HS-27A (cell line): ENCODE measurements around the gene FSTL4.

Experiments
- DNase-seq: peaks from one replicate; pipeline ENCODE4 v3.0.0-alpha.2; 2012; ENCODE audit warnings: low read depth, missing footprints

FSTL4 gene

GRCh38 chr5:133319905-133320520 is 292.3 kb downstream of the FSTL4 start:
- DNase-seq = no peak

- no peak for DNase-seq
These were observed 293.1 kb downstream of the FSTL4 start for GRCh38 chr5:133319244-133319643.

DNA sequence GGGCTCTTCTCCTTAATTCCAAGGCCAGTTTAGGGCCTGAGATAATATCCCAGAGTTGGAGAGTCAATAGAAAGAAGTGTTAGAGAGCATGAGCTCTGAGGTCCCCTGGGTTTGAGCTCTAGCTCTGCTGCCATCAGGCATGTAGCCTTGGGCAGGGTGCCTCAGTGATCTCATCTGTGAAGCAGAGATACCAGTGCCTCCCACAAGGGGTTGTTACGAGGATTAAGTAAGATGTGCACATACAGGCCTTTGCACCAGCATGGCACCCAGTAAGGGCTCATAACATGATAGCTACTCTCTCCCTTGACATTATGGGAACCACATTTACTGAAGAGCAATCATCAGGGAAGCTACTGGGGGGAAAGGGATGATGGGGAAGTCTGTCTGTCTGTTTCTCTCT is 294.8 kb downstream of the FSTL4 start:
- DNase-seq = no peak

DNA sequence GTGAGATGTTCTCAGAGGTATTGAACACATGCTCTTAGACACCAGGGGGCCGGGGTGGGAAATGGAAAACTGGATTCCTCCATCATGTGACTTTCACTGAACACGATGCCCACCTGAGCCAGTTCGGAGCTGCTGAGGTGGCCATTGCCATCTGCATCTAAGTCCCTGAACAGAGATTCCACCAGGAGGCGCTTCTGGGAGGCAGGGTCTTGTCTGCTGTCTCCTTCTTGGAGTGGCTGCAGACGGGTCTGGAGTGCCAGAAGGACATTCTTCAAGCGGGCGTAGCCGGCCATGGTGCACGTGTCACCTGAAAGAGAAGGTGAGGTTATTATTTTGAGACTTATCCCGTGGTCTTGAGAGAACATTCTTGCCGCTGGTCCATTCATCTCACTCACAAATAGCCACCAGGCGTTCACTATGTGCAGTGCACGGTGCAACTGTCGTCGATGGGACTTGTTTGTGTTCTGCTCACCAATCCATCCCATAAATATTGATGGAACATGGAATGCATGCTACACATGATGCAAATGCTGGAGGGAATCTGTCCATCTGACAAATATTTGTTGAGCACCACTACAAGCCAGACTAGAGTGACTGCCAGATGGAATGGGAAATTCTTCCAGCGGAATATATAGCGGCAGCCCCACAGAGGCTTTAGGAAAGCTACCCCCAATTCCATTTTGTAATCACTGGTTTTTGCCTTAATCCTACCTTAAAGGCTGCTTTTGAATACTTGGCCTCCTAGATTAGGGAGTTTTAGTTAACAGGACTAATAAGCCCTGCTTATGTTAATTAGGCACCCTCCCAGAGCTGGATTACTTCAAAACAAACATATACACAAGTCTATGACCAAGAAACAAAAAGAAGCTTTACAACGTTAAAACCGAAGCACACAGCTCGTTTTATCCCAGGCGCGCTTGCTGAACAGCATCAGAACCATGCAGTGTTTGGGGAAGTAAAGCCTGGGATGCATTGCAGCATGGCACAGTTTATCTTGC is 295.7 kb downstream of the FSTL4 start:
- no peak for DNase-seq

- no peak for DNase-seq
These were observed 298.3 kb downstream of the FSTL4 start for GRCh38 chr5:133314086-133314485.

DNA sequence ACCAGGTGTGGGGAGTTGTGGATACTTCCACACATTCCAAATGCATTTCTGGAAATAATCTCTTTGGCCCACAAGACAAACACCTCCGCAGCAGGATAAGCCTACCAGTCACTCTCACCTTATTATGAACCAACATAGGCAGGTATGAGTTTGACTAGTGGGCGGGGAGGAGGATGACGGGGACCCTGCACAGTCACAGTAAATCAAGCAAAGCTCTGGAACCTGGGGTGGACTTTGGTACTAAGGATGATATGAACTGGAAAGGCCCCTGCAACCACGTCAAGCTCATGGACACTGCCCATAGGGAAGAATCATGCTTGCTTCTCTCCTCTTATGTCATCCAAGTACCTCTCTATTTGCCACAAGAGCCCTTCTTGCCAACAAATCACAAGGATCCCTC is 301.2 kb downstream of the FSTL4 start:
- DNase-seq = no peak

DNA sequence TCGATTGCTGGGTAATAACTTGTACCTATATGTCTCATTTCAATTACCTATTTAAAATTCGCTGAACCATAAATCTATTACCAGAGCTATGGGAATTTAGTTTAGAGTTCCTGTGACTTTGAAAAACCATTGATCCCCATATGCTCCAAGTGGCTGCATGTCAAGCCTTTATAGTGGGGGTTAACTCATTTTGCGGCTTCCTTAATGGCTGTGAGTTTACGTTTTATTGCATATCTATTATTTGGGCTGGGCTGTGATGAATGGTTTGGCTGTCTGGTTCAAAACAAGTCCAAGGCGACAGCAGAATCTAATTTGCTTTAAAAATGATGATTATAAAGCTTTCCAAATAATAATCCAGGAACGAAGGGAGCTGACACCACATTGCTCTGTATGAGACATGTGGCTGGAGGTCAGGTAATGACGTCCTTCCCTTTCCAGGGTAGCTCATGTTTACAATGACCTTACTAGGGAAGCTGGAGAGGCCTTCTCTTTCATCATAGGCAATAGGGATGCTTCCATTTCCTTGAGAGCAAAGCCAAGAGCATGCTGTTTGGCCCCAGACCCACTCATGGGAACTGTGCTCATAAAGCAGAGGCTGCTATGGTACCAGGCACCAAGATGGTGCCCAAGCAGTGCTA is 302.2 kb downstream of the FSTL4 start:
- no peak for DNase-seq

DNA sequence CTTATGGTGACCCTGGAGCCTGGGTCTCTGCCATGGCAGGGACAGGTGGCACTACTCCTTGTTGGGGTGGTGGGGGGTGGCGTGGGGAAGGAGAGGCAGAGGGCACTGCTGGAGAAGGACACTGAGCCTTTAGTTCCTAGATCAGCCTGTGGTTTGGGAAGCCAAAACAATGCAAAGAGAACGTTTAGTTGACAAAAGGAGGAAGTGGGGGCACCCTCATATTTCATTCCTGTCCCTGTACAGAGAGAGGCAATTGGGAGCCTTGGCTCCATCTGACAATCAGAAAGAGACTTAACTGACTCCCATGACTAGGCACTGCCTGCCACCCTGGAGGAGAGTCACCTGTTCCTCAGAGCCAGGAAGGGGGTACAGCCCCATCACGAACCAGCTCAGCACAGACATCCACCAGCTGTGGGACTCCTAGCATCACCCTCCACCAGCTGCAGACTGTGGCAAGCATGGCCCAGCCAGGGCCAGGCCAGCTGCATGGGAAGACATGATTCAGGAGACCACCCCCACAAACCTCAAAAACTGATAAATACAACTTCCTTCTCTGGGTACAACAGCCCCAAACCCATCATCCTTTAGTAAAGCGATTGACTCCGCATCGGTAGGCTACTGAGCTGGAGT is 303.1 kb downstream of the FSTL4 start:
- no peak for DNase-seq

DNA sequence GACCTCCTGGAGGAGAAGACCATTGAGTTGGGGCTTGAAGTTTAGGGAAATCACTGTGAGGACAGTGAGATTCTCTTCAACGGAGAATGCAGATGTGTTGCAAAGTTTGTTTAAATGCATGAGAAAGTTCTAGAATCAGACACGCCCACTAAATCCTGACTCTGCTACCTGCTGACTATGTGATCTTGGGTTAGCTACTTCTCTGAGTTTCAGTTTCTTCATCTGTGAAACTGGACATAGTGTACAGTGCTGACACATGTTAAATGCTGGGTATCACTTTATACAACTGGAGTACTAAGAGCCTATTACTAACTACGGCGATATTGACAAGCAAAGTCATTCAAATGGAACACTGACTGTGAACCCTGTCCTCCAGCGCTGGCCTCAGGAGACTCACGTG is 305.1 kb downstream of the FSTL4 start:
- no peak for DNase-seq

DNA sequence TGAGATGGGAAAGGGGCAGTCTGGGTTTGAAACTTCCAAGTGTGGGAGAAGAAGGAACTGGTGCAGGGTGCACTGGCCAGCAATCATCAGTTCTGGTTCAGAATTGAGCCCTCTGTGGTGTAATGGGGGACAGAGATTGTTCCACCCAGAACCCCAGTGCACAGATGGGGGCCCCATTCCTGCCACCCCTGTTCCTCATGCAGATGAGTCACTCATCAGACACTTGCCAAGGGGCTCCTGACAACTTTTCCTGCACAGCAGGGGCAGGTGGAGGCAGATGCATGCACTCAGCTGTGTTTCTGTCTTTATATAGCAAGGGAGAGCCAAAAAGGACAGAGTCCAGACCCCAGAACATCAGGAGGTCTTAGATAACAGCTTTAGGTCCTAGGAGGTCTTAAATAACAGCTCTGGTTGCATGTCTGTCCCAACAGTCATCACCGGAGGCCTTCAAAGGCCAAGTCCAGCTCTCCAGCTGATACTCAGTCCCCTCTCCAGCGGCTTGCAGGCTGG is 307.6 kb downstream of the FSTL4 start:
- DNase-seq = no peak

- DNase-seq = no peak
These were observed 308.2 kb downstream of the FSTL4 start for GRCh38 chr5:133304178-133304577.

GRCh38 chr5:133303298-133303697 is 309.0 kb downstream of the FSTL4 start:
- DNase-seq = no peak

DNA sequence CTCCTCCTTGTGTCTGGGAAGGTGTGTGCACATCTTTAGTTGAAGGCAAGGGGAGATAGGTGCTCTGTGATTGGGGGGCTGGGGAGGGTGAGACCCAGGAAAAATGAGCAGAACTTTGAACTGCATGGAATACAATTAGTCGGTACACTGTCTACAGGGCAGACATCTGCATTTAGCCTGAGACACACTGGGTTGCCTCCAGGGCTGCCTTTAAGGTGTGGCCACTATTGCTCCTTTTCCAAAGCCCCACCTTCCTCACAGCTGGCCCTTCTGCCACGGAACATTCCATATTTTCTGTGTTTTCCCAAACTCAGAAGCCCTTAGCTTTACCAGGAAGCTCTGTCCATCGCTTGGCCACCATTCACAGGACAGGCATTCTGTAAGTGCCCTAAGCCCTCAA is 312.6 kb downstream of the FSTL4 start:
- DNase-seq = no peak

DNA sequence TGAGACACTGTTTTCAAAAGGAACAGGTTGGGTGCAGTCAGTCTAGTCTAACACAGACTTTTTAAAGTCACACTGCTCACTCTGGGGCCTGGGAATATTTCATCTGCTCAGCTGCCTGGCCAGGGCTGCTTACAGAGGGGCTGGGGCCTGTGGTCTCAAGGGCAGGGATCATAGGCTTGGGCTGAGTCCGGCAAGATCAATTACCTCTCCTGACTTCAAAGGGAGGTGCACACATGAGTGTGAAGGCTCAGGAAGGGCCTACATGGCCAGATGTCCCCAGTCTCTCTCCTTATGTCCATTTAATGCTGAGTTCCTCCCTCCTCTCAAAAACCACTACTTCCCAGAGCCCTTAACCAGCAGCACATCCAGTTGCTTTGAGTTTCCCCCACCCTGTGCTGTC is 313.3 kb downstream of the FSTL4 start:
- DNase-seq = no peak

- no peak for DNase-seq
These were observed 313.9 kb downstream of the FSTL4 start for GRCh38 chr5:133298447-133298846.

- DNase-seq = no peak
These were observed 315.0 kb downstream of the FSTL4 start for GRCh38 chr5:133297293-133297692.

DNA sequence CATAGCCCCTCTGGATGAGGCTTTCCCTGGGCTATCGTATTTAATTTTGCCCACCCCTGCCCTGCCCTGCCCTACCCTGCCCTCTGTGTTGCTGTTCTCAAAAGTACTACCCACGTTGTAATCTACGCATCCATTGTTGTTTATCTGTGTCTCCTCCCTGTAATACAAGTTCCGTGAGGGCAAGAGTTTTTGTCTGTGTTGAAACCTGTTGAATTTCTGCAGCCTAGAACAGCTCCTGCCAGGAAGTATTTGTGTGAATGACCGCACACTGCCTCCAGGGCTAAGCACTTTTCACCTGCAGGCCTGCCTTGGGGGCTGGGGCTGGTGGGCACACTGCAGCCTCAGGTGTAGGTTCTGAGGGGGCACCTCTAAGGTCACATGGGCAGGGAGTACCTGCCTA is 315.7 kb downstream of the FSTL4 start:
- DNase-seq = no peak

- DNase-seq = no peak
These were observed 316.8 kb downstream of the FSTL4 start for GRCh38 chr5:133295520-133295919.

- DNase-seq = no peak
These were observed 318.0 kb downstream of the FSTL4 start for GRCh38 chr5:133294380-133294779.

DNA sequence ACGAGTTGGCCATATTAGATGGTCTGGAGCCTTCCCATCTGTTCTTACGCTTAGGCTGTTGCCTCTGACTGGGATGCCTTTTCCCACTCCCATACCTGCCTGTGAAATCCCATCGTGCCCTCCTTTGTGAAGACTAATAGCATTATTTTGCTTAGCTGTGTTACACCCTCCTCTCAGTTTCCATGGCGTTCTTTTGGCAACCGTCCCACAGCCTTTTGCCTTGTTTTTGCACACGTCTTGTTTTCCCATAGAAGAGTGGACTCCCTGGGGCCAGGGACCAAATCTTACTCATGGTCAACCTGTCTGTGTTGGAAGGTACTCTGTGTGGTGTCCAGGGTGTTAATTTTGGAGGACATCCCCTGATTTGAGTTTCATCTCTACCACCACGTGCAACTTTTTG is 318.4 kb downstream of the FSTL4 start:
- DNase-seq = no peak

- no peak for DNase-seq
These were observed 320.0 kb downstream of the FSTL4 start for GRCh38 chr5:133292300-133292699.

GRCh38 chr5:133291524-133291923 is 320.8 kb downstream of the FSTL4 start:
- no peak for DNase-seq
